Stromal cell of bone marrow (primary cell): Measurements from ENCODE around the gene LEFTY1.
A peak's percentile ranks its signal among the peaks of the same experiment; 100 is the strongest.

Source experiments
- DNase-seq: peaks from one replicate; pipeline ENCODE4 v3.0.0-alpha.2; 2012; ENCODE audit warnings: low read depth

LEFTY1 gene

GRCh38 chr1:225915538-225915991 lies 26.6 kb upstream of the LEFTY1 start:
- no peak for DNase-seq

DNA sequence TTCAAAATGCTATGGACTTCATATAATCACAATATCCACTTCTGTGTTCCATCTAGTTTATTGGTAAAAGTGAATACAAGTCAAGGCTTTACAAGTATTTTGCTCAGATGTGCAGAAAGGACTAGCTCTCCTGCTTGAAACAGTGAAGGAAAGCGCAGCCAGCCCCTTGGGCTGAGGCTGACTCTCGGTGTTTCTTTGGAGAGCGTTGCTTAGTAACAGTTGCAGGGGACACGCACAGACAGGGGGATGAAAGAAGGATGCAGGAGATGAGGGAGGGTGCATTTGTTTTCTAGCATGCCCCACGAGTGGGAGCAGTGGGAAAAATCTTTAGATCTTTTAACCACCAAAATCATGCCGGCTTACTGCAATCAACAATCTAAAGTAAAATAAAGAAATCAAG lies 26.0 kb upstream of the LEFTY1 start:
- DNase-seq = no peak

- DNase-seq = no peak
These were observed 25.4 kb upstream of the LEFTY1 start for GRCh38 chr1:225914391-225914790.

GRCh38 chr1:225911191-225912130 lies 22.5 kb upstream of the LEFTY1 start:
- peak; percentile 13 for DNase-seq

- DNase-seq = no peak
These were observed 20.5 kb upstream of the LEFTY1 start for GRCh38 chr1:225909477-225909876.

DNA sequence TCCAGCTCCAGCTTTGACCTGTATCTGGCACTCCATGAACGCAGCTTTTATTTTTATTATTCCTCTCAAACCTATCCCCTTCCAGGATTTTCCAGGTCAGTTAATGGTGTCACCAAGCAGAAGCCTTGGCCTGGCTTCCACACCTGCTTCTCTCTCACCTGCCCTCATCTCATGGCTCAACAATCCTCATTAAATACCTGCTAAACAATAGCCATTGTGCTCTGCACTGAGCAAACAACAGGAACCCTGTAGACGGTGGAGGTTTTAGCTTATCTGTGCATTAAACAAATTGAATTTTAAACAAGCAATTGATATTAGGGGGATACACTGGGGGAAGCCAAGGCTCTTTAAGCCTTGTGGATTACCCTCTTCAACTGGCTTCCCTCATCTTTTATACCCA lies 19.8 kb upstream of the LEFTY1 start:
- no peak for DNase-seq

DNA sequence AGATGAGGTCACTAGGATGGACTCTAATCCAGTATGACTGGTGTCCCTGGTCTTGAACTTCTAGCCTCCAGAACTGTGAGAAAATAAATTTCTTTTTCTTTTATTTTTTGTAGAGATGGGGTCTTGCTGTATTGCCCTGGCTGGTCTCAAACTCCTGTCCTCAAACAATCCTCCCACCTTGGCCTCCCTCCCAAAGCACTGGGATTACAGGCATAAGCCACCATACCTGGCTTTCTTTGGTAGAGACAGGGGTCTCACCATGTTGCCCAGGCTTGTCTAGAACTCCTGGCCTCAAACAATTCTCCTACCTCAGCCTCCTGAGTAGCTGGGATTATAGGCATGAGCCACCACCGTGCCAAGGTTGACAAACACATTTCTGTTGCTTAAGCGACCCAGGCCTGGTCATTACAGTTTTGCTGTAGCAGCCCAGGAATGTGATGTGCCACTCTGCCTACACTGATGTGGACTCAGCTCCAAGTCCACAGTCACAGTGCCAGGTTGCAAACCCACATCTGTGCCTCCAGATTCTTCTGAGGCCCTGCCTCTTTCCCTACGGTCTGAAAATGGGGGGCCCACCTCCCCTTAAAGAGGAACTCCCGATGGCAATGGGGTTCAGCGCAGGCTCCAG lies 19.2 kb upstream of the LEFTY1 start:
- DNase-seq = no peak

DNA sequence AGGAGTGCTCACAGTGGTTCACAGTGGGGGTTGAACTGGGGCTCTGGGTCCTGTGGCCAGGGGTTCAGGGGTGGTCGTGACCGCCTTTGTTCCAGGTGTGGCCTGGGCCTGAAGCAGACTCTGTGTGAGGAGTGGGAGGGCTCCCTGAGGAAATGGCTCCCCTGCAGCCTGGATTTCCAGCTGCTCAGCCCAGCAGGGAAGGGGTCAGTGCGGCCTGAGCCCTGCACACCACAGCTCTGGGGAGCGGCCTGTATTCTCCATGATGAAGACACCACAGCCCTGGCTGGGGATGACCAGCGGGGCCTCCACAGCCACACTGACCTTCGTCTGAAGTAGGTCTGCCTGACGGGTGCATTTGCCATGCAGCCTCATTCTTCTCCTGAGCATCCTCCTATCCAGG lies 18.4 kb upstream of the LEFTY1 start:
- no peak for DNase-seq

DNA sequence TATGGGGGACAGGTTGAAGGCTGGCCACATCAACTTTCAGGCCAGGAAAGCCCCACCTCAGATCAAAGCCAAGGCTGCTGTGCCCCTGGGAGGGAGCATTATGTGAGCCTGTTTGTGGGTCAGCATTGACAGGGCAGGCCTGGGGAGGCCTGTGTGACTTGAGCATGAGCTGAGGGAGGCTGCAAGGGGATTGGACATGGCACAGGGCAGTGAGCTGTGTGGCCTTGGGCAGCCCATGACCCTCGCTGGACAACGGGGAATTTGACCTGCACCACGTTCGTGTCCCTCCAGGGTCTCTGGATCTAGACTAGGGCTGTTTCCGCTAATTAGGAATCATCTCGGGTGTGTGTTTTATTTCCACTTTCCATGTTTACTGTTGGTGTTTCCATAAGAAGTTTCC lies 17.5 kb upstream of the LEFTY1 start:
- no peak for DNase-seq

DNA sequence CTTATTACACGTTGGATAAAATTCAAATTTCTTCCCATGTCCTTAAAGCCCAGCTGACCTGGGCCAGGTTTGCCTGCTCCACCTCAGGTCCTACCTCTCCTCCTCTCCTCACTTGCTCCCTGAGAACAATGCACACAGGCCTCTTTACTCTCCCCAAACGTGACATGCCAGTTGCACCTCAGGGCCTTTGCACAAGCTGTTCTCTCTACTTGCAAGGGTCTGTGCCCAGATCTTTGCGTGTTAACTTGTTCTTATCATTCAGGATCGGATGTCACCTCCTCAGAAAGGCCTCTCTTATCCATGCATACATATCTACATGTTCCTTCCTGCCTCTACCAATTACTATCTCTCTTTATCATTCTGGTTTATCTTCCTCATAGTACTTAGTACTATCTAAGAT lies 14.7 kb upstream of the LEFTY1 start:
- DNase-seq = no peak

- DNase-seq = no peak
These were observed 10.3 kb upstream of the LEFTY1 start for GRCh38 chr1:225899044-225899925.

DNA sequence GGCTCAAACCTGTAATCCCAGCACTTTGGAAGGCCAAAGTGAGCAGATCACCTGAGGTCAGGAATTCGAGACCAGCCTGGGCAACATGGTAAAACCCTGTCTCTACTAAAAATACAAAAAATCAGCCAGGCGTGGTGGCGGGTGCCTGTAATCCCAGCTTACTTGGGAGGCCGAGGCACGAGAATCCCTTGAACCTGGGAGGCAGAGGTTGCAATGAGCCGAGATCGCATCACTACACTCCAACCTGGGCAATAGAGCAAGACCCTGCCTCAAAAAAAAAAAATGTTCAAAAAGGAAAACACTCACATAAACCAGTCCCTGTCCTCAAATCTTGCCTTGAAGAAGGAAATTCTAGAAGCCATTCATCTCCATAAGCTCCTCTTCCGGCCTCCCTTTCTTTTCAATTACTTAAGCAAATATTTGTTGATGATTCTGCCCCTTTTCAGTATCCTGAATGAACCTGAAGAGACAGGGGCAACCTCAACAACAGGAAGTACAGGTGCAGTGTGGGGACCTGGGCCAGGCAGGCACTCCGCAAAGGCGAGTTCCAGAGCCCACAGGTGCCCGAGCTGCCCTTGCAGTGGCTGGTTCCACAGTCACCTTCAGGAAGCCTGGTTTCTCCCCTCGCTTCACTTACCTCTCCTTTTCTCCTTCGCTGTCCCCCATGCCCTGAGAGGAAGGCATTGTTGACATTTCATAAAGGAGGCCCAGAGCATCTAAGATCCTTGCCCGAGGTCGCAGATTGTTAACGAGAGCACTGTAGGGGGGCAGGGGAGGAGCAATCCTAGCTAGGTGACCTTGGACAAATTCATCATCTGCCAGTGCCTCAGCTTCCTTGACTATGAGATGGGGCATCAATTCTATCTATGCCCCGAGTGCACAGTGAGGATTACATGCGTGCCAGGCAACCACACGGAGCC lies 8.9 kb upstream of the LEFTY1 start:
- DNase-seq = no peak

DNA sequence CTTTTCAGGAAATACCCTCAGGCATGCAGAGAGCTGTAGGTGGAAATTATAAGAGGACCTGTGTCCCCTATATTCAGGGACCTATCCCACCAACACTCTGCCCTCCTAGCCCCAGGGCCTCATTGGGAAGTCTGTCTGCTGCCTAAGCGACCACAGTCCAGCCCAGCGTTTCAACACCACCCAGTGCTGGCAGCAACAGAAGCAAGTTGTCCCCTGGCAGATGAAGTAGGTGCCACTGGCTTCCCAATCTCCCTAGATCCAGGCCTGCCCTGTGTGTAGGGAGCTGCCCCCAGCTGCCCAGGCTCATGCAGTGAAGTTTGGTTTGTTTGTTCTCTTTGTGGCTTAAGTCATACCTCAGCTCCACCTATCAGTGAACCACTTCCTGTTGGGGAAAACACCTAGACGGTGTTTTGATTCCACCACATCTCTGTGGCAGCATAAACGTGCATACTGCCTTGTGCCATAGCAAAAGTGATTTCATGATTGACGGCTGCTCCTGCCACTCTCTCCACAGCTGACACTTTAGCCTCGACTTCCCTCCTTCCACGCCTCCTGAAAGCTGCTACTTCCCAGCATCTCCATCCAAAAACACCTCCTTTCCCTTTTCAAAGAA lies 8.1 kb upstream of the LEFTY1 start:
- no peak for DNase-seq

DNA sequence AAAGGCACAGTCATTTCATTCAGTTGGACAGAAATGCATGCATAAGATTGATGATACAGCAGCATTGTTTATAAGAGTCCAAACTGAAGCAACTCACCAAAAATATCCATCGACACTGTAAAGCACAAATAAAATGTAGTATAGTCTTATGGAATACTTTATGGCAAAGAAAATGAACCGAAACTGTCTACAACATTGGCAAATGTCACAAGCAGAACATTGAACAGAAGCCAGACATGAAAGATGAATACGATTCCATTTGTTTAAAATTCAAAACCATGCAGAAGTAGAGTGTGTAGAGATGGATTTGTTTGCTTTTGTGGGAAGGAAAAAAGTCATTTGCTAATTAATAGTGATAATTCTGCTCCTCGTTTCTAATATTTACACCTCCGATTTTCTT lies 7.5 kb upstream of the LEFTY1 start:
- DNase-seq = no peak

- no peak for DNase-seq
These were observed 3.4 kb upstream of the LEFTY1 start for GRCh38 chr1:225892307-225892706.

- no peak for DNase-seq
These were observed 2.5 kb upstream of the LEFTY1 start for GRCh38 chr1:225891229-225891972.

DNA sequence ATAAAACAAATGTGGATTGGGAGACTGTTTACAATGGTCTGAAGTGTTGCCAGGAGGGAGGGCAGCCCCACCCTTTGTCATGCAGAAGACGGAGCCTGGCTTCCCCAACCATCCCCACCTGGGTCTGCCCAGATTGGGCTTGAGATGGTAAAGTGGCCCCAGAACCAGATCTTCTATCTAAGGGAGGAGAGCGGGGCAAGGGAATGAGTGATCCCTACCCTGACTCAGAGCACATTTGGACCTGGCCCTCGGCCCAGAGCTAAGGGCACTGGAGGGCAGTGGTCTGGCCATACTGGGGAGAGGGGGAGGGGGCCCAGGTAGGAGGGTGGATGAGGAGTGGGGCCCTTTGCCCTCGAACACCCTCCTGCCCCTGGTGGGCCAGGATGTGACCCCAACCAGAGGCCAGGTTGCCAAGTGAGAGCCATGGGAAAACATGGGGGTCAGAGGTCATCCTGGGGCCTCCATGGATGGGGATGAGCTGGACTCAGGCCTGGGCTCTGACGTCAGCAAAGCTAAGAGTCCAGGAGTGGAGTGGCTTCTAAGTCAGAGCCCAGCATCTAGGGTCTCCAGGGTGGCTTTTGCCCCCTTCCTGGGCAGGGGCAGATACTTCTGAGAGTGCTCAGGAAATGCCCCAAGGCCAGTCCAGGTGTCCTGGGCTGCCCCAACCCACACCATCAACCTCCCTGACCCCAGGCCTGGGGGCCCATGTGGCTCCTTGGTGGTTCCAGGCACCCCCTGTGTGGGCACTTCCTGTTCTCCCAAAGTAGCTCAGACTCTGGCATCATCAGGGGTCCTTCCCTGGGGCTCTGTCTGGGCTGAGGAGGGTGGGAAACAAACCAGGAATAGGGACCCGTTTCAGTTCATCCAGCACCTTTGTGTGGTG lies 1.6 kb upstream of the LEFTY1 start:
- DNase-seq = no peak

GRCh38 chr1:225889743-225890142 lies 797 bp upstream of the LEFTY1 start:
- DNase-seq = no peak

DNA sequence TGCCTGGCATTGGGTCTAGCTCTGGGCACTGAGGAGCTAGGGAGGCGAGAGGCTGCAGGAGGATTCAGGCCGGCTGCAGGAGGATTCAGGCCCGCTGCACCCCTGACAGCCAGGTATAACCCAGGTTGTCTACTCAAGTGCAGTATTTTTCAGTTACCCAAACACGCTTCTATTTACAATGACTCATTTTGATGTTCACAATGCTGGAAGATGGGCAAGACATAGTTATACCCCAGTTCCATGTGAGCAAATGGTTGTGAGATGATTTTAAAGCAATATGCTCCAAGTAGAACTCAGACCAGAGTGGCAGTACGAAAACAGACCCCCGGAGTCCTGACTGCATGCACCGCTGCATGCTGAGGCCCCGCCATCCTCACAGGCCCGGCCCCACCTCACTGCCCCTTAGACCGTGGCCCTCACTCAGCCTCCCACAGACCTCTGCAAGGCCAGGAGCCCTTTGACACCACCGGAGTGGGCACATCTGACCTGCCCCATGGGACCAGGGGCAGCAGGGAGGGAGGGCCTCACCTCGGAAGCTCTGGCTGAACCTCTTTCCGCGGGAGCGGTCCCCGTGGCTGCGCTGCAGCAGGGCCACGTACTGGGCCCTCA lies 553 bp downstream of the LEFTY1 start:
- DNase-seq = no peak
